ENCODE measurements around the gene TMED9. TPM values are rescaled to one million over a fixed set of nuclear protein-coding genes. Genes with fewer than 3 reads are reported as not detected.

The TMED9 gene
- total RNA-seq (2014; rRNA removed; shearing (Covaris generic)): 70.9 and 76.2 TPM in 2 replicates

DNA sequence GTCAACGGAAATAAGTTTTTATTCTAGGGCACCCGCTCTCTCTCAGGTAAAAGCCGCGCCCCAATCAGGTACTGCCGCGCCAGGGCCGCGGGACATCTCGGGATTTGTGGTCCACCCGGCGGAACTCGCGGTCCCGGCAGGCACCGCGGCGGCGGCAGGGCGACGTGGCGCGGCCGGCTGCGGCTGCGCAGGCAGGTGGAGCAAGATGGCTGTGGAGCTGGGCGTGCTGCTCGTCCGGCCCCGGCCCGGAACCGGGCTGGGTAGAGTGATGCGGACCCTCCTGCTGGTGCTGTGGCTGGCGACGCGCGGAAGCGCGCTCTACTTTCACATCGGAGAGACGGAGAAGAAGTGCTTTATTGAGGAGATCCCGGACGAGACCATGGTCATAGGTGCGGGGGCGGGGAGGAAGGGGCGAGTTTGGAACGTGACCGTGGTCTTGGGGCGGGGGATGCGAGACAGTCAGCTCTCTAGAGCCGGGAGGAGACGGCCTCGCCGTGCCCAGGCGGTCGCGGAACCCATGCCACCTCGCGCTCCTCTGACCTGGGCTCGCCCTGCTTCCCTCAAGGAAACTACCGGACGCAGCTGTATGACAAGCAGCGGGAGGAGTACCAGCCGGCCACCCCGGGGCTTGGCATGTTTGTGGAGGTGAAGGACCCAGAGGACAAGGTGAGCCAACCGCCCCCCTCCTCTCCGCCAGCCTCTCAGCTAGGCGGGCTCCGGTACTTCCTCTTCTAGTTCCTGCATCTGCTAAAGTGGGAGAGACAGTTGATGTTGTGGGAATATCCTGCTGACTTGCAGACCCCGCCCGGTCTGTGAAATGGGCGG, at the start of gene TMED9:
TSS of gene TMED9 (plus strand) at position 194 of the 825 bp plus-strand sequence. CDS start at position 206, 12 bp downstream.
- H3K36me3 ChIP-seq: peaks cover 32% of the 10 kb centered on the region
- H3K9me3 ChIP-seq (replicated peaks): no peaks in the 10 kb centered on the region
- H3K4me3 ChIP-seq: peak within 1 kb of the TSS; percentile 67
- peak; percentile 77 to 82 for DNase-seq
- peak within 1 kb of the TSS; percentile 12; the same call in 1 of the 2 replicates for H3K27ac ChIP-seq
- H3K27me3 ChIP-seq: peaks cover 7% of the 10 kb centered on the region; the same call in 1 of the 2 replicates
- no peaks in the 10 kb centered on the region for H3K4me1 ChIP-seq

- H3K4me1 ChIP-seq: peaks cover 60% of the 10 kb centered on the region
- H3K27me3 ChIP-seq: no peaks in the 10 kb centered on the region
- no peak overlapping the region for H3K4me3 ChIP-seq
- H3K27ac ChIP-seq: no peak overlapping the region
- H3K36me3 ChIP-seq: peaks cover 20% of the 10 kb centered on the region
- peak; percentile 53 to 68 for DNase-seq
- H3K9me3 ChIP-seq (replicated peaks): no peaks in the 10 kb centered on the region
Observed at GRCh38 chr5:177542816-177543465, 49.1 kb upstream of the TMED9 start.

DNA sequence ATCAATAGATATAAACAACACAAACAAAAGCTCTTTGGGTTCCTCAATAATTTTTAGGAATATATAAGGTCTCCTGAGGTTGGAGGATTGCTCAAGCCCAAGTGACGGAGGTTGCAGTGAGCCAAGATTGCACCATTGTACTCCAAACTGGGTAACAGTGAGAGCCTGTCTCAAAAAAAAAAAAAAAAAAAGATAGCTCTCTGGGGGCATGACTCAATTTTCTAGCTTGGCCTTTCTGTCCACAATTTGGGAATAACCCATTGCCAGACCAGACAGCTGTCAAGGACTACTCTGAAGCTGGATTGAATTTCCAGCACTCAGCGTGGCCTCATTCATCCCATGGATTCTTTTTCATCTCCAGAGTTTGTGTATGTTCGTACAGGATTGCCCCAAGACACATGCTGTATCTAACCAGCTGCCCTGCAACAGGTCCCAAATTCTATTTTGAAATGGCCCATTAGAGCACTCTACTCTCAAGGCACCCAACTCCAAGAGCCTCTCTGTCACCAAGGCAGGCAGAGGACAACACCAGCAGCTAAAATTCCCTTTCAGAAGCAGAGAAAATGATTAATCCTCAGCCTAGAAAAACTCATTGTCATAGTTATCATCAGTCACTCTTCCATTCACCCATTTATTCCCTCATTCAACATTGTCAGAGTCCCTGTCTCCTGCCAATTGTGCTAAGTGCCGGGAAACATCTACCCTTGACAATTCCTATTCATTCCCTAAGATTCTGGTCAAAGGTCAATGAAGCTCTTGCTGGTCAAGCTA, 46.3 kb upstream of the TMED9 start:
- Histone ChIP-seq H3K9me3 (replicated peaks) (no peaks in the 10 kb centered on the region), H3K36me3 (peaks cover 12% of the 10 kb centered on the region), H3K27me3 (no peaks in the 10 kb centered on the region), H3K27ac (peak overlapping the region; percentile 89), H3K4me1 (peaks cover 57% of the 10 kb centered on the region), H3K4me3 (no peak overlapping the region)
- peak; percentile 88 to 95 for DNase-seq

GRCh38 chr5:177546258-177546741, 45.7 kb upstream of the TMED9 start:
- H3K27me3 ChIP-seq: no peaks in the 10 kb centered on the region
- peak; percentile 88 to 93 for DNase-seq
- H3K4me3 ChIP-seq: no peak overlapping the region
- peaks cover 57% of the 10 kb centered on the region for H3K4me1 ChIP-seq
- H3K36me3 ChIP-seq: peaks cover 13% of the 10 kb centered on the region
- peak overlapping the region; percentile 89 for H3K27ac ChIP-seq
- no peaks in the 10 kb centered on the region for H3K9me3 ChIP-seq (replicated peaks)

- no peaks in the 10 kb centered on the region for H3K27me3 ChIP-seq
- peaks cover 17% of the 10 kb centered on the region for H3K36me3 ChIP-seq
- no peak overlapping the region for H3K4me3 ChIP-seq
- no peaks in the 10 kb centered on the region for H3K9me3 ChIP-seq (replicated peaks)
- no peak overlapping the region for H3K27ac ChIP-seq
- H3K4me1 ChIP-seq: peaks cover 53% of the 10 kb centered on the region
- DNase-seq: peak in 1 of 2 experiments; percentile 47
Observed at GRCh38 chr5:177547736-177548135, 44.3 kb upstream of the TMED9 start.

DNA sequence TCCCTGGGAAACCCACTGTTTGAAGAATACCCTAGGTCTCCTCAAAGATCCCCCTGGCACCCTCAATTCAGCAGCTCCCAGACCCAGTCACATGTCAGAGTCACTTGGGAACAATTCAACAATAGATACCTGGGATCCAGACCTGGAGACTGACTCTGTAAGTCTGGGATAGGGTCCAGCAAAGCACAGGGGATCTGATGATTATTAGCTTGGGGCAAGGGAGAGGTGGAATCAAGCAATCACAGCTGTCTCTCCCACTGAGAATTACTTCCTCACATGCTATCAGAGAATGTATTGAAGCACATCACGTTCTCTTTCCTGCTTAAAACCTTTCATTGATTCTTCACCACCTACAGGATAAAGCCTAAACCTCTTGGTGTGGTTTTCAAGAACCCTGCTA, 43.5 kb upstream of the TMED9 start:
- no peaks in the 10 kb centered on the region for H3K27me3 ChIP-seq
- H3K36me3 ChIP-seq: peaks cover 17% of the 10 kb centered on the region
- H3K27ac ChIP-seq: no peak overlapping the region
- H3K9me3 ChIP-seq (replicated peaks): no peaks in the 10 kb centered on the region
- no peak for DNase-seq
- H3K4me3 ChIP-seq: no peak overlapping the region
- peaks cover 45% of the 10 kb centered on the region for H3K4me1 ChIP-seq

DNA sequence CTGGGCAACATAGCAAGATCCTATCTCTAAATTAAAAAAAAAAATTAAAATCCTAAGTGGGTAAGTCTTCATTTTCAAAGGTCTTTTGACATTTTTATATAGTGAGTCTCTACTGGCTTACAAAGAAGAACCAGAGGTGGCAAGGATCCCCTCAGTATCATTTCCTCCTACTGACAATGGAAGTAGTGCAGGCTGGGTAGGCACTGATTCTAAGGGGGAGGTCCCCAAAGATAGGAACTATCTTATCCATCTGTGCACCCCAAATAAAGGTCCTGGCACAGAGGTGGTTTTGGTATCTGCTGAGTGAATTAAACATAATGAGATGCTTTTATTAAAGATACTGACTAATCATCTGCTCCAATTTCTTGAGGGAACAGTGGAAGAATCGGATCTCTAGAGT, 41.9 kb upstream of the TMED9 start:
- Histone ChIP-seq H3K4me3 (no peak overlapping the region), H3K9me3 (replicated peaks) (no peaks in the 10 kb centered on the region), H3K27ac (no peak overlapping the region), H3K27me3 (no peaks in the 10 kb centered on the region), H3K4me1 (peaks cover 29% of the 10 kb centered on the region), H3K36me3 (peaks cover 17% of the 10 kb centered on the region)
- no peak for DNase-seq

- DNase-seq: no peak
- Histone ChIP-seq H3K36me3 (peaks cover 17% of the 10 kb centered on the region), H3K27ac (no peak overlapping the region), H3K4me3 (peak overlapping the region; percentile 85), H3K4me1 (peaks cover 16% of the 10 kb centered on the region), H3K9me3 (replicated peaks) (no peaks in the 10 kb centered on the region), H3K27me3 (no peaks in the 10 kb centered on the region)
Observed at GRCh38 chr5:177552839-177553455, 39.1 kb upstream of the TMED9 start.

DNA sequence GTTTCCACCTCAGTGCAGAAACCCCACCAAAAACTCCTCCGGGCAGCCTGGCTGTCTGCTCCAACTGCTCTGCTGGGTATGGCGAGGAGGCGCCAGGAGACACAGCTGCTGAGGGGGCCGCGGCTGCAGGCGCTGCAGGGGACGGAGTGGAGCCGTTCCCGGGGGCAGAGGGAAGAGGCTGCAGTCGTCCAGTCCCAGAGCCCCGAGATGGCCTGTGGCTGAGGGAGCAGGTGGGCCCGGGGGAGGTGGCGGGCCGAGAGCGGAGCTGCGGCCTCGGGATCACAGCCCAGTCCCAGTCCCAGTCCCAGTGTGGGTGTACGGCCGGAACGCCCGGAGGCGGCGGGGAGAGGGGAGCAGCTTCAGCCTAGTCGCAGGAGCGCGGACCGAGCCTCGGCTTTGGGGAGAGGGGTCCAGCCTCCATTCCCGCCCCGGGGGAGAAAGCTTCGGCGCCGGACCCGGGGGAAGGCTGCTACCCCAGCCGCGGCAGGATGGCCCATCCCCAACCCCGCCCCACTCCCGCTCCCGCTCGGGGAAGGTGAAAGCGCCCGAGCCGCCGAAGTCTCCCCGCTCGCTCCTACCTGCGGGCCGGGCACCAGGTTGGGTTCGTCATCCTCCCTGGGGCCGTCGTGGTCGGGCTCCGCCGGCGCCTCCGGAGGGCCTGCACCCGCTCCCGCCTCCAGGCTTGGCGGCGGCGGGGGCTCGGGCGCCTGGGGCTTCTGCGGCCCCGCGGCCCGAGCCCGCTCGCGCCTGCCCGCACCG, 38.2 kb upstream of the TMED9 start:
- peaks cover 17% of the 10 kb centered on the region for H3K36me3 ChIP-seq
- peak overlapping the region; percentile 43 for H3K27ac ChIP-seq
- peak; percentile 56 to 58 for DNase-seq
- no peaks in the 10 kb centered on the region for H3K27me3 ChIP-seq
- H3K4me1 ChIP-seq: peaks cover 9% of the 10 kb centered on the region
- H3K4me3 ChIP-seq: peak overlapping the region; percentile 85
- no peaks in the 10 kb centered on the region for H3K9me3 ChIP-seq (replicated peaks)

DNA sequence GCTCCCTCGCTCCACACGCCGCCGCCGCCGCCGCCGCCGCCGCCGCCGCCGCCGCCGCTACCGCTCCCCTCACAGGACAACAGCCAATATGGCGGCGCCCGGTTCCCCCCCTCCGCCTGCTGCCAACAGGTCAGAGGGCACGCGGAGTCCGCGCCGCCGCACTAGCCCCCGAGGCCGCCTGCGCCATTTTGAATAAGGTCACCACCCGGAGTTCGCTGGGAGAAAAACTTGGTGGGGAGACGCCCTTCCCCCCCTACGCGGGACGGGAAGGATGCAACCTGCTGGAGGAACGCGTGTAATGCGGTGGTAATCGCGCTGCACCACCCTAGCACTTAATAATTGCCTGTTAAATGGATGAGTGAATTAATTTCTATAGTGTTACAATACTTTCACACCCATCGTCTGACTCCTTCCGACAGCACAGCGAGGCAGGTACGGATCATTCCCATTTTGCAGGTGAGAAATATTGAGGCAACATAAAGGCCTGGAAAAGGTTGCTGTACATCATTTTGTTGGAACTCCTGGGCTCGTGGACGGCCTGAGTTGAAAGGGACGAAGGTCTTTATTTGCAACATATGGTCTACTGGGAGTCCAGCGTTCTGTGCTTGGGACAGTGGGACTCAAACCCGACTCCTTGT, 37.4 kb upstream of the TMED9 start, which contains the start of gene FAM193B:
TSS of gene FAM193B (minus strand) at position 90 of the 638 bp plus-strand sequence. CDS start 105 bp downstream, outside the sequence.
- peak within 1 kb of the TSS; percentile 43 for H3K27ac ChIP-seq
- H3K36me3 ChIP-seq: peaks cover 17% of the 10 kb centered on the region
- H3K4me1 ChIP-seq: peaks cover 9% of the 10 kb centered on the region
- peak; percentile 95 to 96 for DNase-seq
- H3K27me3 ChIP-seq: no peaks in the 10 kb centered on the region
- peak within 1 kb of the TSS; percentile 85 for H3K4me3 ChIP-seq
- no peaks in the 10 kb centered on the region for H3K9me3 ChIP-seq (replicated peaks)

DNA sequence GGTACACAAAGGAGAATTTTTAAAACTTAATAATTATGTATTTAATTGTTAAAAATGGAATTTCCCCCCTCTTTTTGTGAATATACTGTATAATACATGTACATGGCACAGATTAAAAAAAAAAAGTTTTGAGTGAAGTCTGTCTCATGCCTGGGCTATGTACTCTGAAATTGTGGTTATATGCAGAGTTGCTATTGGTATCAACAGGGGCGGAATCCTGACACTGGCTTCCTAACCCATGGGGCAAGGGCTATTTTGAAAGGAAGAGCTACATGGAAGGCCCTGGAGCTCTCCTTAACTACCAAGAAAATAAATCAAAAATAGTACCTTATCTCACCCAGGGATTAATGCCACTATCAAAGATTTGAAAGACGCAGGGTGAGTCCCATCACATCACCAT, 36.8 kb upstream of the TMED9 start:
- Histone ChIP-seq H3K4me3 (no peak overlapping the region), H3K9me3 (replicated peaks) (no peaks in the 10 kb centered on the region), H3K36me3 (peaks cover 15% of the 10 kb centered on the region), H3K27ac (no peak overlapping the region), H3K27me3 (no peaks in the 10 kb centered on the region), H3K4me1 (peaks cover 9% of the 10 kb centered on the region)
- no peak for DNase-seq

GRCh38 chr5:177555665-177556064, 36.3 kb upstream of the TMED9 start:
- no peak overlapping the region for H3K27ac ChIP-seq
- H3K4me3 ChIP-seq: no peak overlapping the region
- peaks cover 14% of the 10 kb centered on the region for H3K36me3 ChIP-seq
- H3K4me1 ChIP-seq: peaks cover 9% of the 10 kb centered on the region
- no peaks in the 10 kb centered on the region for H3K9me3 ChIP-seq (replicated peaks)
- no peaks in the 10 kb centered on the region for H3K27me3 ChIP-seq
- DNase-seq: no peak

DNA sequence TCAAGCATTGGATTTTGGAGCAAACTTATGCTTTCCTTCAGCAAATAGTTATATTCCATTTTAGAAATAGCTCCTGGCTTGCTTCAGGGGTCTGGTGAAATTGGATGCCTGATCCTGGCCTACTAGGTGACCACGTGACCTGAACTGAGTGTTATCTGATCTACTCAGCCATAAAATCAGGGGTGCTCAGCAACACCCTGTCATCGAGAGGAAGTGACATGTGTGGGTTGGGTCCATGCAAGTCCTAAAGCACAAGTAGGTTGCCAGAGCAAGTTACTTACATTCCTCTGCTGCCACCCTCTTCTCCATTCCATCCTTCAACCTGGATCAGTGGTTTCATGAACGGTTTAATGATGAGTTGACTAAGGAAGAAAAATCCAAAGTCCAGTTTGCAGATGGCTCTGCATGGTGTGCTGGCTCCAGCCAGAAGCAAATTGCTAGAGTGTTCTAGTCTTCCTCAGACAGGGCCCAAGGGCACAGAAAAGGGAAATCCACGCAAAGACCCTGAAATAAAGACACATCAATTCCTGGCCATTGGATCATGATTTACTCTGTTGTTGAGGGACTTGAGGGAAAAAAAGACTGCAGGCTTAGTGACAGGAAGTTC, 34.9 kb upstream of the TMED9 start:
- Histone ChIP-seq H3K4me3 (no peak overlapping the region), H3K36me3 (peaks cover 5% of the 10 kb centered on the region), H3K27me3 (no peaks in the 10 kb centered on the region), H3K4me1 (peaks cover 9% of the 10 kb centered on the region), H3K9me3 (replicated peaks) (peaks cover 8% of the 10 kb centered on the region), H3K27ac (no peak overlapping the region)
- DNase-seq: peak; percentile 27 to 56

Measured in SJCRH30 (cell line).